Heart left ventricle (tissue), 13 donors: ENCODE measurements around the gene KCTD6.
A peak's percentile ranks its signal among the peaks of the same experiment; 100 is the strongest.

ENCODE experiments used
- POLR2A ChIP-seq, 2 donors: fragments of 450-650 bp; IDR thresholded peaks; one replicate each; pipeline ENCODE4 v1.6.1; 2017; ENCODE audit warnings: antibody characterized with exemption in 2 of 2, mild to moderate bottlenecking in 2 of 2, moderate library complexity in 2 of 2
- TF ChIP-seq, protein P1 (sequence below), 12 donors: fragments of 200-600 bp; sonication (generic) in 4 of 12; IDR thresholded peaks; one replicate each; pipeline versions ENCODE4 v1.5.0 to v1.8.0; 2018 to 2022; ENCODE audit warnings: antibody characterized with exemption in 12 of 12, mild to moderate bottlenecking in 5 of 12
- donor health status: ischemic (EF 13 %, LVEDD 7.1; RV severe dilation, severe dysfunction).
- donor health status: DM: no; HTN: yes; CAD: no.
- donor health status: DM: no; HTN: no; CAD: no.
- donor health status: ischemic (EF 25% LVEDD 6.9; RV normal size, moderate dysfunction).
- donor health status: ischemic (EF 25% LVEDD 5.7; RV mildly dilated, moderate dysfunction).
- donor health status: ischemic (EF 35%, LVEDD 5.7; RV mildly dilated, moderate dysfunction).
- donor health status: nonischemic (EF 11% LVEDD 7.7; RV severe dilation, severe dysfunction).
- donor health status: DM: yes; HTN: yes; CAD: no.
- donor health status: PGD.
- donor health status: ischemic (EF 29% LVEDD 5.4; RV normal size, mild dysfunction).
- donor health status: nonischemic (EF 23%, LVEDD 6.1; RV moderate dilation, normal function).

DNA sequence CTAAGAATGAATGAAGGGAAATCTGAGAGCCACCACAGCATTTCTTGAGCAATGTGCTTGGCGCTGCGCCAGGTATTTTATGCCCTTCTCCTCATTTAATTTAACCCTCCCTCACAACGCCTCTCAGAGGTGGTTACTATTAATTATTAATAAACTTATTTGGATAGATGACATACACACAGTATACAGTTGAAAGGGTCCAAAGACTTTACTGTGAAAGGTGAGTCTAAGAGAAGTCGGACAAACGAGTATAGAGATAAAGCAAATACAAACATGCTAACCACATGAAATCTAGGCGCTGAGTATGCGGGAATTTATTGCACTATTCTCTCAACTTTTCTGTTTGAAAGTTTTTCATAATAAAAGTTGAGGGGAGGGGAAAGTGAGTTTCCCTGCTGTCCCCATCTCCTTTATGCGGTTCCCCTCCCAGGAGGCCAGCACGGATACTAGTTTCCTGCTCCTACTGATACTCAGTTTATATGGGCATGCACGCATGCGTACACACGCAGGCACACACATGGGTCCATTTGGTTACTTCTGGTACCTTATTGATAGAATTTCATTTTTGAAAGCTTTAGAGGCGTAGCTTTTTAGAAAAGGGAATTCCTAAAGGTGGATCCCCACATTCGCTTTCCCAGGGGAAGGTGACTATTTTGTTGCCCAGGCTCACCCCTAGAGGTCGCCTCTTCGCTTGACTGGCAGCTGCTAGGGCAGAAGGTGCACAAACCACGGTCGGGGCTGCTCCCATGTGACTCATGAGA lies 28.5 kb upstream of the KCTD6 start:
- TF ChIP-seq, protein P1, sequence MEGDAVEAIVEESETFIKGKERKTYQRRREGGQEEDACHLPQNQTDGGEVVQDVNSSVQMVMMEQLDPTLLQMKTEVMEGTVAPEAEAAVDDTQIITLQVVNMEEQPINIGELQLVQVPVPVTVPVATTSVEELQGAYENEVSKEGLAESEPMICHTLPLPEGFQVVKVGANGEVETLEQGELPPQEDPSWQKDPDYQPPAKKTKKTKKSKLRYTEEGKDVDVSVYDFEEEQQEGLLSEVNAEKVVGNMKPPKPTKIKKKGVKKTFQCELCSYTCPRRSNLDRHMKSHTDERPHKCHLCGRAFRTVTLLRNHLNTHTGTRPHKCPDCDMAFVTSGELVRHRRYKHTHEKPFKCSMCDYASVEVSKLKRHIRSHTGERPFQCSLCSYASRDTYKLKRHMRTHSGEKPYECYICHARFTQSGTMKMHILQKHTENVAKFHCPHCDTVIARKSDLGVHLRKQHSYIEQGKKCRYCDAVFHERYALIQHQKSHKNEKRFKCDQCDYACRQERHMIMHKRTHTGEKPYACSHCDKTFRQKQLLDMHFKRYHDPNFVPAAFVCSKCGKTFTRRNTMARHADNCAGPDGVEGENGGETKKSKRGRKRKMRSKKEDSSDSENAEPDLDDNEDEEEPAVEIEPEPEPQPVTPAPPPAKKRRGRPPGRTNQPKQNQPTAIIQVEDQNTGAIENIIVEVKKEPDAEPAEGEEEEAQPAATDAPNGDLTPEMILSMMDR (IDR thresholded peaks at IDR 0.05): peak; percentile 59 to 92 (median 80)
- TF ChIP-seq POLR2A (IDR thresholded peaks at IDR 0.05): no peak
